Smooth muscle cell of the brain vasculature (primary cell): Measurements from ENCODE around the gene NR2E1.

Source experiments
- DNase-seq: peaks from one replicate; pipeline ENCODE4 v3.0.0-alpha.2; 2012; ENCODE audit warnings: low read depth, low spot score

NR2E1 gene

DNA sequence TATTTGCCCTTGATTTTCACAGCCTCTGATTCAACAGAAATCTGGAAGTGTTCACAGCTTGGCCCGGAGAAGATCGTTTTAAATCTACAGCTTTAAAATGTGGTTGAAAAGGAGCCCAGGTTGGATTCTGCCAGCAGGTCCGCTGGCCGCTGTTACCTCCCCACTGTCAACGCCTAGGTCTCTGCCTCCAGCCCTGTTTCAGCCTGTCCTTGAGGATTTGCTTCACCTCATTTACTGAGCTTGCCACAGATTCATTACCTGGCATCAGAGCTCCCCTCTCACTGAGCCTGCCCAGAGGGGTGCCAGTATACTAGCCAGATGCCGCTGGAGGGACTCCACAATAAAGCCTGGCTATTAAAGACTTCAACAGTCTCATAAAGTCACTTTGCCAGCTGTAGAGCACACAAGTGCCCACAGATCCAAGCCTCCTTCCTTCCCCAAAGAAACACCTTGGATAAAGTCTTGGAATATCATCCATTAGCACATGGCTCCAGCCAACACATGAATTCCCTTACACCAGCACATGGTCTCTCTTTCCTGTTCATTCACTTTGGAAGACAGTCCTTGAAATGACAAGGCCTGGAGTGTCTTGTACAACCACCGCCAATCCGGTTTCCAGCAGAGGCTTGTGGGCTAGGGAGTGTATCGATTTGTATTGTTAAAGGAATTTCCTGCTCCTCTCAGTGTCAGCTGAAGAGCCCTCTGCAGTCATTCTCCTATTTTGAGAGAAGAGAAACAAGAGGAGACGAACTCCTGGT, 9.5 kb upstream of the NR2E1 start:
- DNase-seq = no peak

DNA sequence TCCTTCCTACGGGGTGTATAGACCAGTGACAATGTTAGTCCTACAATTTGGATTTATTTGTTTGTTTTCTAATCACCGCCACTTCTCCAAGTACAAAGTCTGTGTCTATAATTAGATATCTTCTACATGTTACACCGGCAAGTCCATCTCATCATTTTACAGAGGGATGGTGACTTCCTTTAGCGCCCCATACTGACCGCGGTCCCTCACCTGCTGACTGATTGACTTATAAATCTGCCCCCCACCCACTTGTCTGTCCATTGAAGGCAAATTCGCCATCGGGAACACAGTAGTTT, 8.9 kb upstream of the NR2E1 start:
- no peak for DNase-seq

DNA sequence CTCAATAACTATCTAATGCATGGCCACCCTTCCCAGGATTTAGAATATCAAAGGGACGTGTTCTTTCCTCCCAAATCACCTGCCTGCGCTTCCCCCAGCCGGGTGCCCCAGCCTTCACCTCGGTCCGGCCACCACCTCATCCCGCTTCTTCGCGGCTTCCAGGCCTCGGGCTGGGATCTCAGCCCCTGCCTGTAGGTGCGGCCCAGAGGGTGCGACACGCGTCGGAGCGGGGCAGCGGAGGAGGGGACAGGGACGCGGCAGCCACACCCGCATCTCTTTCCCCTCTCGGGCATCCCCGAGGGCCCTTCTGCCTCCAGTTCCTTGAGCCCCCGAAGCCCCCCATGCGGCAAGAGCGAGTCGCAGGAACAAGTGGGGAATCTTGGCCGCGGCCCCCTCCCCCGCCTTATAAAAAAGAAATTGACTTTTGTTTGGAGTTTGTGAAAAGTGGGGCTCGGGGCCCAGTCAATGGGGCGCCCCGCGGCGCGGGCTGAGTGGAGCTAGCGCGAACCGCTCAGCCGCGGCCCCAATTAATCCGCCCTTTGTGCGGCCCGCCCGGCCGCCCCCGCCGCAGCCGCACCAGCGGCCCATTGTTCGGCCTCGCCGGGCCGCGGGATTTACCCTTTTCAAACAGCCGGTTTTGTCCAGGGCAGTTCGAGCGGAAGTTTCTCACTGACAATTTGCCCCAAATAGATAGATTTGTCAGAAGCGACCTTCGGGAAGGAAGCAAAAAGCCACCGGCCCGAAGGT, 8.4 kb upstream of the NR2E1 start:
- no peak for DNase-seq

DNA sequence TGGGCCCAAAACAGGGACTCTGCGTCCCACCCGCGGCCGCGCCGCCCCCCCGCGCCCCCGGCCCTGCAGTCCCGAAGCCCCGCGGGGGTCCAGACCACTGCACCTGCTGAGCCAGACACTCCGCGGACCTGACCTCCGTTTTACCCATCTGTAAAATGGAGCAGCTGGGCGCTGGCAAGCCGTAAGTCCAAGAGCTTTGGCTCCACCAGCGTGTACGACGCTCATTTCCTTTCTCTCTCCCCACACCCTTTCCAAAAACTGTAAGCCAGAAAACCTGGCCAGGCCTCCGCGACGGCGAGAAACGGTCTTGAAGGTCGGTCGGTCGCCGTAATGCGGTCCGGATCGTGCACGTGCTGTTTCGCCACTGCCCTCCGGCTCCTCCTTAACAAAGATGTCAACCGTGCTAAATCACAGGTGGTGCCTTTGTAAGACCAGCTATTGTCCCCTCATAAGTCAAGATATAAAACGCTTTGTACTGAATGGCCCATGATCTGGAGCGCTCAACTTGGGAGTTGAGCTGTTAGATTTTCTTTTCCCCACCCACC, 7.8 kb upstream of the NR2E1 start:
- no peak for DNase-seq

DNA sequence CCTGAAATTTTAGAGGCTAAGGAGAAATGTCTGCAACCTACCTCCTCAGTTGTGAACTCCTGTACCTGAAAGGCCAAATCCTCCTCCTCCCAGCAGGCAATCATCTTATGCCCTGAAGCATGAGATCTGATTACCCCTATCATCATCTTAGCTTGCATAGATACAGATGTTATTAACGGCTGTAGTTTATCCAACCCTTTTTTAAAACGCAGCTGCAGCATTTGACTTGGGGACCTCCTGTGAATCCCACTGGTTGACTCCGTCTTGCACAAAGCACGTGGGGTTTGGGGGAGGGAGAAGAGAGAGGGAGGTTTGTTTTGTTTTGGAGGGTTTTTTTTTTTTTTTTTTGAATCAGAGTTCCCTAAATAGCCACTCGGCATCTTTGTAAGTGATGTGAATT, 5.8 kb upstream of the NR2E1 start:
- no peak for DNase-seq

DNA sequence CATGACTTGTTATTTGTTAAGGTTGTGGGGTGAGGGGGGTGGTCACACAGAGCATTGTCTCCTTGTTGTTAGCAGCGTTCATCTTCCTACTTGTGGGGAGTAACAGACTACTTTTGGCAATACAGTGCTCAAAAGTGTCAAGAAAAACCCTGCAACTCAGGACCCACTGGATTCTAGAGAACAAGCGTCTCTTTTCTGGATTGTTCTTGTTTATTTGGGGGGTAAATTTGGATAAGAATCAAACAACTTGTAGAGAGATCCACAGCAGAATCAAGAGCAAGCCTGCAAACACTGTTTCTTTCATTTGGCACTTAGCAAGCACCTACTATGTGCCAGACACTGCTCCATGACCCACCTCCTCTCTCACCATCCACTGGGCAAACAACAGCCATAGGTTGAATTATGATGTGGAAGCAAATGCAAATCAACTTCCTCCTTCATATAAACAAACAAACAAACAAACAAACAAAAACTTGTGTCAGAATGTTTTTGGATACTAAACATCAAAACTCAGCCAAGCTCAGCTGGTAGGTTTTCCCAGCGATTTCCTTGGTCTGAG, 4.0 kb upstream of the NR2E1 start:
- no peak for DNase-seq

DNA sequence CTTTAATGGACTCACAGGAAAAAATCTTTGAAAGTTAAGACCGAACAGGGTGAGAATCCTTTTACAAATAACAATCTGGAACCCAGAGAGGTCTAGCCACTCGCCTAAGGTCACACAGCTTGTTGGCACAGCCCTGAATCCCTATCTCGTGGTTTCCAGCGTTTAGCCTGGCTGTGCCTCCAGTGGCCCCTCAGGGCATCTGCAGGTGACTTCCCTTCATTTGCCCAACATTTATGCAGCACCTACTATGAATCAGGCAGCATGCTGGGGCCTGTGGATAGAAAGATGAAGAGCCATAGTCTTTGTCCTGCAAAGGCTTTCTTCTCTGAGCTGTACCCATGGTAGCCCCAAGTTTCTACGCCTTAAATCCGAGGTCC, 2.6 kb upstream of the NR2E1 start:
- DNase-seq = no peak

DNA sequence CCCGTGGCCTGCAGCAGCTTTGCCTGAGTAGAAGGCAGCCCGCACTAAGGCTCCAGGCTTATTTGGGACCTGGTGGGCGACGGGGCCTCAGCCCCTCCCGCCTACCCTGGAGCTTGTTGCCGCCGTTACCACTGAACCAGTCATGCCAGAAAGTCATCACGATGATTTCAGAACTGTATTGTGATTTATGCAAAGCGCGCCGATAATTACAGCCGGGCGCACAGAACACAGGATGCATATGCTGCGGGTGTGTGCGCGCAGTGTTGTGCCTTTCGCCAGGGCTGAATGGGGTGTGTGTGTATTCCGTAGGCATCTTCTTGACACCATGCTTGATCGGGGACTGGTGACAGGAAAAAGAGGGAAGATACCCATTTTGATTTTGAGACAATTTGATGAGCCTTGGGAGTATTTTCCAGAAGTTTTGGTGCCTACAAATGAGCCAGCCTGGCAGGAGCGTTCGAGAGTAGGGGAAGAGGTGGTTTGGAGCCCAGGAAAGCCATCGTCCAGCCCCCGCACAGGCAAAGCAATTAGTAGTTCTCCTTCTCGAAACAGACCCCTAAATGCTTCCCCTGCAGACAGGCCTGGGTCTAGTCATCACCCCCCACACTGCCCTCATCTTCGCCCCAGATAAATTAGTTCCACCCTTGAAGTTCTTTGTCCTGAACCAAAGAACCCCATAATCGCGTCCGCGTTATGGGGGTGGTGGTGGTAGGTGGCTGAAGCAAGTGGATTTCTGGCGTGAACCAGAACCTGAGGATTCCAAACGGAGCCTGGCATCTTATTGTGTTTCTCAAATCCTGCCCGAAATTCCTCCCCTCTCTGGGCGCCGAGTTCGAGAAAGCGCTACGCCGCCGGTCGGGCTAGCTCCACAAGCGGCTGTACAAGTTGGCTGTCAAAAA, 1.9 kb upstream of the NR2E1 start:
- DNase-seq = no peak

DNA sequence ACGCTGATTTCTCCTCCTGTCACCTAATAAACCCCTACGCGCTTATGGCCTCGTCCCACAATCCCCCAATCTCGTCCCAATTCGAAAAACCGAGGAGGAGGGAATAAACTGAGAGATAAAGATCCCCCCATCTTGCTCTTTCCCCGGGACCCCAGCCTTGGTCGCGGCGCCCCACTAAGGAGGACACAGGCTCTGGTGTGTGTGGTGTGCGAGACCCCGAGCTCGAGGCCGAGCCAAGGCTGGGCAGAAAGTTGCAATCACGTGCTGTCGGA, 1.3 kb upstream of the NR2E1 start:
- no peak for DNase-seq

DNA sequence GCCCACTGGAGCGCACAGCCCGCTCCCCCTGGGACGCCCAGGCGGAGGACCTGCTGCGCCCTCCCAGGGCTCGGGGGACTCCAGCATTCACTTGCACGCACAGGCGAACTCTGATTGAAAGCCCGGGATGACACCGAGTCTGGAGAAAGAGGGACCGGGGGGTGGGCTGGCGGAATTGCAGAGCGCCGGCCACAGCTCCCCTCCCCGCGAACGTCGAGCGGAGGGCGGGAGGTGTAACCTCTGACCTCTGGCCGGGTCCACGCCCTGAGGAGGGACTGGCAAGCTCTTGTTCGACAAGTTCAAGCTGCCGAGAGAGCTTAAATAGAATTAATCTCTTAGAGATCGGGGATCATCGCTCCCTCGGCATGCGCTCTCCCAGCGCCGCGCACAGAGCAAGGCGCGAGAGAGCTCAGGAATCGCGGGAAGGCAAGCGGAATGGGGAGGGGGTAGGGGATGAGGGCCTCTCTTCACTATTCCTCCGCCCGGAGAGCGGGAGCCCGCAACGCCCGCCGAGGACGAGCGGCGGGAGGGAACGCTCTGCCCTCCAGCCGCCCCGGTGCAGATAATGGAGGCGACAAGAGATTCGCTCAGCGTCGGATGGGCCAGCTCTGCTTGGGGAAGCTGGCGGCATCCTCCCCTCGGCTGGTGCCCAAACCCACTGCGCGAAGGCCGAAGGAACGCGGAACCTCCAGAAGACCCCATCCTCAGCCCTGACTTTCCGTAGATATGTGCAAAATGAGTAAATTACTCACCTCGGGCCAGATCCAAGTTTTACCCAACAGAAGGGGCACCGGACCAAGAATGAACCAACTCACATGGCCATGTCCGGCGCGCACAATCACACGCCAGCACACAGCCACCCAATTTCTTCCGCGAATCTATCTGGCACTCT, 761 bp upstream of the NR2E1 start:
- DNase-seq = no peak

DNA sequence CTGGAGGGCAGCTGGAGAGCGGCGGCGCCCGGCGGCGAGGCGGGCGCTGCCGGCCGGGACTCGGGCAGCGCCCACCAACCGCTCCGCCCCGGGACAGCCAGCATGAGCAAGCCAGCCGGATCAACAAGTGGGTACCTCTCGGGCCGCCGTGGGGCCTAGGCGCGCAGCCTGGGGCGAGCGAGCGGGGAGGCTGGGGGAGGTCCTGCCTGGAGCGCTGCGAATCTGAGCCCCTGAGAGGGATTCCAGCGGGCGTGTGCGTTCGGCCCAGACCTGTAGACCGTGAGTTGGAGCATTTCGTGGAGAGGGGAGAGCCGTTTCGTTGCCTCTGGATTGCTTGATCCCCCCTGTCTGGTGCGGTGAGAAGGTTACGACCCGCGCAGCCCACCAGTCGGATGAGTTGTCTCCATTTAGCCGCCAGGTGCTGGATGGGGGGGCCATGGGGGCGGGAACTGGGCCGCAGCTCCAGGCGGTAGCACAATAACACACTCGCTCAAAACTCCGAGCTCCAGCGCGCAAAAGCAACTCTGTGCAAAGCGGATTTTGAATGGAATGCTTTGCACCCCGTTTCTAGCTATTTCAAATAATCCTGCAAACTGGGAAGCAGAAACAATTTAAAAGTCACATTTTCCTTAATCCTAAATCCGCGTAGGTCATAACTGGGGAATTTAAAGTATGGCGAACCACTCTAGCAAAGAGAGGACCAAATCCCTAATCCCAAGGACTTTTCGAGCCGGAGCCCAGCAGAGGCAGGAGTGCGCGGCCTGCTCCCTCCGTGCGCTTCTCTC, 1.0 kb downstream of the NR2E1 start:
- no peak for DNase-seq

DNA sequence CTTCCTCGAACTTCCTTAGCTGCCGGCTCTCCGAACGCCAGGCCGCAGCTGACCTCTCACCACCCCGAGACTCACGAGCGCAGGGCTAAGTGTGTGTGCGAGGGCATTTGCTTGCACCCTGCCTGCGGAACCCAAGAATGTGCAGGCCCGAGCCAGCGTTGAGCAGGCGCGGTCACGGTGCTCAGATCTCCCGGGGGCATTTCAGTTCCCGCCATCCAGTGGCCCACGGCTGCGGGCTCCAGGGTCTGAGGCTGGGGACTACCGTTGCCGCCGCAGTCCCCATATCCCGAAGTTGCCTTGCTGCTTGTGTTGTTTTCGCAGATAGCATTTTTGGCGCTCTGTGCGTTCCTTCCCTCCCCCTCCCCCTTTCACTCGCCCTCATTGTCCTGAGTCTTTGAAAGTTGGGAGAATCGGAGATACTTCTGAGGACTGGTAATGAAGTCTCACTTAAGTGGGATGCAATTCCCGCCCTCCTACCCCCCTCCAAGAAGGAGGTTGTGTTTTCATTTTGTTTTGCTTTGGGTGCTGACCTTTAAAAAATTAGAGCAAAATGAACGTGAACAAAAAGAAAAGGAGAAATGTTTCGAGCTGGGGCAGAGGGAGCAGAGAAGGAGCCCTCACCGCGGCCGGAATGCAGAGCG, 1.7 kb downstream of the NR2E1 start:
- DNase-seq = no peak

DNA sequence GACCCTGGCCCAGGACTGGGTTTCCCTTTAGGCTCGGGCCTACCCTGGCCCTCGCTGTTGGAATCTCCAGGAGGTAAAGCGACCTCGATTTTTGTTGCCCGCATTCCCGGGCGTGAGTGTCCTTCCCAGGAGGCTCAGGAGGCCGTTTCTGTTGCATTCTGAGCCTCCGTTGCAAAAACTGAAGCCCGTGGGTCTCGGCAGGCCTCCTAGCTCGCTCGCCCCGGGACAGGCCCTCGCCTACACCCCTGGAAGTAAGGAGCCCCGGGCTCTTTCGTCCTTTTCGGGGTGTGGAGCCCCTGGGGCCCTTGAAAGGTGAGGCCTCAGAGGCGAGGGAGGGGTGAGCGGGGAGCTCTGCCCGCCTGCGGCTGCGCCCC, 2.3 kb downstream of the NR2E1 start:
- no peak for DNase-seq

DNA sequence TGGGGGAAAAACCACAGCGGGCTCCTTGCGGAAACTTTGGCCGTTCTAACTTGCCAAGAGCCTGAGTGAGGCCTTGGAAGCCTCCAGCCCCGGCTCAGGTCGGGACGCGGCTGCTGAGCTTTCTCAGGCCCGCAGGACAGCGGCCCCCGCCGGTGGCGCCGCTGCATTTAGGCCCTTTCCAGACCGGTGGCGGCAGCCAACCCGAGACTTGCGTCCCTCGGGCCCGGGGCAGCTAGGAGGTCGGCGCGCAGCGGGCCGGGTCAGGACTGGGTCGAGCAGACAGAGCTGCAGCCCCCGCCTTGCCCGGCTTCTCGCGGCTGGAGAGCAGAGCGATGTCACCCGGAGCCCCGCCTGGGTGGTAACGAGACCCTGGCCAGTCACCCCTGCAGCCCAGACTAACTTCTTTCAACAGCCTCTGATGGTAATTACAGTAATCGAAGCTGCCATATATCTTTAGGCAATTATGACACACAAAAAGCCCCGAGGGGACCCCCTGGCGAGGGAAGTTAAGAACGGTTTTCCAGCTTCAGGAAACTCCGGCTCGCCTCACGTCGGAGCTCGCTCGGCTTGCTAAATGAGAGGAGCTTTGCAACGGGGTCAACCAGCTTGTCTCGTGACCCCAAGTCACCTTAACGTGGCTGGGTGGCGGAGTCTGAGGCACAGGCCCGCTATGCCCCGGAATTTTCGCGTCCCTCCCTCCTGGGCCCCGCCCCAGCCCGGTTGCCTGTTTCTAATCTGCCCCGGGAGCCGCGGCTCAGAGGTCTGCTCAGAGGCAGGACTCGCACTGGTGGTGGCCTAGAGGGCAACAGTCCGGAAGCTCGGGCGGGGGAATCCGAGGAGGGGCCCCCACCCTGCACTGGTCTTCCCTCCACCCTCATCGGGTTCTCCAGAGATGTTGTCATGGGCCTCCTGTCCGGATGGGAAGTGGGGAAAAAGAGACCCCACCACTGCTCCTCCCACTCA, 3.0 kb downstream of the NR2E1 start:
- DNase-seq = no peak

DNA sequence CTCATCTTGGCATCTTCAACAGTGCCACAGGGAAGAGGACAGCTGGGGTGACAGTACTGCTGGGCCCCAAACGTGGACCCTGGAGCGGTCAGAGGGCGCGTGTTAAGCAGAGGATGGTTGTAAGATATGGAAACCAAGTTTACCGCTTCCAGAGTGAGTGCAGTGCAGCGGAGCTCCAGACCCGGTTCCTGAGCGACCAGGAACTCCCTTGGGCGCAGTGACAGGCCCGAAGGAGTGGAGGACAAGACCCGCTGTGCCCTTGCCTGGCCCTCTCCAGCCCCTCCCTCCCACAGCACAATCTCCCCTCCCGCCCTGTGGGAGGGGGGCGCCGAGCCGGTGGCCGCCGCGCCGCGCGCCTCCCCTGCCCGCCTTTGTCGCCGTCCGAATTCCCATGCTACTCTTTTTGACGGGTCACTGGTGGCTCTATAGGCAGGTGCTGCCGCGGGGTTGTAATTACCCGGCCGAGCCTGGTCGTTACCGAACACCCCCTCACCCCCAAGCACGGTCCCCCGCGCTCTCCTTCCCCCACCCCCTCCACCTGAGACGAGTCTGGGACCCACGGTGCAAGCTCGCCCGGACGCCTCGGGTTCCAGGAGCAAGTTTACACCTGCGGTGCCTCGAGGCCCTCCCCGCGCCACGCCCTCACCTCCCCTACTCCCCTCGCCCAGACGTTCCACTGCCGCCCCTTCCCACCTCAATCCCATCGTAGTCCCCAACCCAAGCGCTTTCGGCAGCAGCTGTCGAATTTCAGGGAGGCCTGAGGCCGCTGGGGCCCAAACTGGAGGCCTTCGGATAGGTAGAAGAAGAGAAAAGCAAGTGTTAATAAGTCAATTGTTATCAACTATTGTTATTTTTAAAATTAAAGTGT, 3.9 kb downstream of the NR2E1 start:
- no peak for DNase-seq

DNA sequence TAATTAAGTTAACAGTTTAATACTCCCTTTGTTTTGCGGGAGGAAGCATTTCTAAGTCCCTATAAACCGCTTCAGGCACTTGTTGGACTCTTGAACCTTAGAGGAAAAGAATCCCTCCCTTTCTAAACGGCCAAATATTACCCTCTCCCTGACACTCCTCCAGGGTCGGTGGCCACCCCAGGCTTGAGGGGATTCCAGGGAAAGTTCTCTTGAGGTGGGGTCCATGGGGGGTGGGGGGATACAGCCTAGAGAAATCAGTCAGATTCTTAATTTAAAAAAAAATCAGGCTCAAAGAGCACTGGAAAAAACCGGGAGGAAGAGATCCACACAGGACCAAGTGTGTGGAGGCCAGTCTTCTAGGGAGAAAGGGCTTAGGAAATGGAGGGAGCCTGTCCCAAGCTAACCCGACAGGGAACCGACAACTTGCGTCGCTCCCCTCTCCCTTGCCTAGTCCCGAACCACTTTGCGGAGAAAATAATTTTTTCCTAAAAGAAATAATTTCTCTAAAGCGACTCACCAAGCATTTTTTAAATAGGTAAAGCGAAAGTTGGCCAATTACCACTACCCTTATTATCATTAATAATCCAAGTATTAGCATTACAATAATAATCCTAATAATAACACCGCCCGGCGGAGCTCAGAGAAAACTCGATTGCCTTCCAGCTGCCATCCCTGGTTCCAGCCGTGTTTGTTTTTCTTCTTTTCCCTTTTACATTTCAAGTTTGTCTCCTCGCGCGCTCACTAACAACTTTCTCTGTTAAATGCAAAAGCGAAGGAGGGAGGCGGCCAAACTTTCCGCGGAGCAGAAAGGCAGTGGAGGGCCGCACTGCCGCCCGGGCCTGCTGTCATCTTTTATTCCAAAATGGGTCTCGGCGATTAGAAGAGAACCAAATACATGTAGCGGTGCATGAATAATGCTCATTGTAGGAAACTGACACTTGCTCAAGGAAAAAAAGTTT, 4.8 kb downstream of the NR2E1 start:
- DNase-seq = no peak
